UCSD-AML1 (cell line): Measurements from ENCODE around the gene MARF1.
"Not testable (repeated sequence)": the region's sequence is repeated elsewhere in the genome, so short reads cannot be mapped to it uniquely, and the experiment has no call there.

Source experiments
- DNase-seq: peaks from one replicate; lab custom pipeline; 2025; ENCODE audit not compliant: unreplicated experiment; lab: John Stamatoyannopoulos, UW

MARF1 gene

GRCh38 chr16:15574614-15574948 lies 68.4 kb downstream of the MARF1 start:
- DNase-seq = no peak

- not testable (repeated sequence) for DNase-seq
Observed at GRCh38 chr16:15573896-15574613, 68.9 kb downstream of the MARF1 start.

- no peak for DNase-seq
Observed at GRCh38 chr16:15573274-15573895, 69.6 kb downstream of the MARF1 start.

DNA sequence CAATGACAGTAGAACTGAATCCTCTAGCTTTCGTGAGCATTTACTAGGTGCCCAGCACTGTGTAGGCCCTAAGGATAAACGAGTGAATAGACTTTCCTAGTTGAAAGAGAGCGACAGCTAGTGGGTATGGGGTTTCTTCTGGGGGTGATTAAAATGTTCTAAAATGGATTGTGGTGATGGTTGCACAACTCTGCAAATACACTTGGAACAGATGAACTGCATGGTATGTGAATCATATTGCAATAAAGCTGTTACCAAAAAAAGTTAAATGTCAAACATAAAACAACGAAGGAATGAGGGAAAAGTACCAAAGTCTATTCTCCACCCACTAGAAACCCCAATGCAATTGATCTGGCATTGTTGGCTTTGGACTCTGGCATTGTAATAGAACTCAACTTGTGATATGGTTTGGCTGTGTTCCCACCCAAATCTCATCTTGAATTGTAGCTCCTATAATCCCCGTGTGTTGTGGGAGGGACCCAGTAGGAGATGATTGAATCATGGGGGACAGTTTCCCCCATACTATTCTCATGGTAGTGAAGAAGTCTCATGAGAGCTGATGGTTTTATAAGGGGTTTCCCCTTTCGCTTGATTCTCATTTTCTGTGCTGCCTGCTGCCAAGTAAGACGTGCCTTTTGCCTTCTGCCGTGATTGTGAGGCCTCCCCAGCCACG lies 70.5 kb downstream of the MARF1 start:
- DNase-seq = no peak

DNA sequence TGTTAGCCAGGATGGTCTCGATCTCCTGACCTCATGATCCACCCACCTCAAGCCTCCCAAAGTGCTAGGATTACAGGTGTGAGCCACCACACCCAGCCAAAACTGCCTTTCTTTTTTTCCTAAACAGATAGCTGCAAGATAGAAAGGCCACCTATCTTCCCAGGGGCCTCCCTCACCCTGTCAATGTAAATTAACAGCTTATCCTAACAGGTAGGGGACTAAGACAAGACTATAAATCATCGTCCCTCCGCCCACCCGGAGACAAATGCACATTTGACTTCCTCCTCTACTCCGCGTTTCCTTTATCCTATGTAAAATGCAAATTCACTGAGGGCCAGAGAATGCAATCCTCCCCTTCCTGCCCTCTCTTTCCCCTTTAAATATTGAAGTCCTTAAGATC lies 71.4 kb downstream of the MARF1 start:
- DNase-seq = peak; percentile 19

GRCh38 chr16:15570666-15571065 lies 72.3 kb downstream of the MARF1 start:
- DNase-seq = not testable (repeated sequence)

GRCh38 chr16:15567823-15568222 lies 75.1 kb downstream of the MARF1 start:
- no peak for DNase-seq

DNA sequence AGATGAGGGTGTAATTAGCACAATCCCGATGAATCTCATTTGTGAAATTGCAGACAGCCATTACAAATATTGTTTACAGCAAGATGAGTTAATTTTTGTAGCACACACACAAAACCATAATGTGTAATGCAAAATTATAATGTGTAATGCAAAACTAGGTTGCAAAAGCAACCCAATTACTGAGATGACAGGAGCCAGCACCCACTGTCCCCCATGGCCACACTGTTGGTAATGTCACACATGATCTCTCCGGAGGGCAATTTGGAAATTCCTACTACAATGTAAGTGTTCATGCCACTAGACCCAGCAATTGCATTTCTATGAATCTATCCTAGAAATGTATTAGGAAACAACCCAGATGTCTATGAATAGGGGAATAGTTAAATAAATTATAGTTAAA lies 76.9 kb downstream of the MARF1 start:
- DNase-seq = no peak

DNA sequence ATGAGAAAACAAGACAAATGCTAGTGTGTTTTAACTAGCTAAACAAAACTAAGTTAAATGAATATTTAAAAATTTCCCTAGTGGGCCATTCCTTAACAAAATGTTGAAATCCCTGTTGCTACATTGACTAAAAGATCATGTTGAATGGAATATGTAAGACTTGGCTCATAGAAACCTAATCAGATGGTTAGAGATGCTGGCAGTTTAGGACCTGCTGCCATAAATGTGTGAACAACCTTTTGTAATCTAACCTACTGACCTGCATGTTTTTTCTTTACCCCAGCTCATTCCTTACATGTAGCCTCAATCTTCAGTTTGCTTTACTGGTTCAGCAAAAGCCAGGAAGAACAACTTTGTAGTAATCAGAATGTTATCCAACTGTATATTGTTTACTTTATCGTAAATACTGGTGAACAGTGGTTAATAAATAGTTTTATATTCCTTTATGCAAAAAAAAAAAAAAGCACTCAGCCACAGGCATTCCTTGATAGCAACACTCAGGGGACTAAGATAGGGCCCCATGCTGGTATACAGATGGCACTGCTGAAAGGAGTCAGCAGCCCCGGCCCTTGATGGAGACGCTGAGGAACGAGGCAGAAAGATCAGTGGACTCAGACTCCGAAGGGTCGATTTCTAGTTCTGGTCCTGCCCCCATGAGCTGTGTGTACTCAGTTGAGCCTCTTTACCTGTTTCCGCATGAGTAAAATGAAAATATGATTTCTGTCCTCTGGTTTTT lies 78.2 kb downstream of the MARF1 start:
- DNase-seq = no peak

DNA sequence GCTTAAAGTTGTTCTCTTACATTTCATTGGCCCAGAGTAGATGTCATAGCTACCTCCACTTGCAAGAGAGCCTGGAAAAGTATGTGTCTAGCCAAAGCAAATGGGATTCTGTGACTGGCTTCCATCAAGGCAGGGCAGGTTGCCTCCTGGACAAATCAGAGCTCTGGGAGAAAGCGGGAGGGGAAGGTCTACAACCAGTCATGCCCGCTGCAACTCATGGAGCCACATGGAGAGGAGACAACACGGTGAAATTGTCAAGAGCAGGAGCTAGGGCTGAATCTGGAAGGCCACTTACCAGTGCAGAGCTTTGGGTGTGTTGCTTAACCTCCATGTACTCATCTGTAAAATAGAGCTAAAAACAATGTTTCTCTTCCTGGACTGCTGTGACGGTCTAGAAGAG lies 83.8 kb downstream of the MARF1 start:
- no peak for DNase-seq

DNA sequence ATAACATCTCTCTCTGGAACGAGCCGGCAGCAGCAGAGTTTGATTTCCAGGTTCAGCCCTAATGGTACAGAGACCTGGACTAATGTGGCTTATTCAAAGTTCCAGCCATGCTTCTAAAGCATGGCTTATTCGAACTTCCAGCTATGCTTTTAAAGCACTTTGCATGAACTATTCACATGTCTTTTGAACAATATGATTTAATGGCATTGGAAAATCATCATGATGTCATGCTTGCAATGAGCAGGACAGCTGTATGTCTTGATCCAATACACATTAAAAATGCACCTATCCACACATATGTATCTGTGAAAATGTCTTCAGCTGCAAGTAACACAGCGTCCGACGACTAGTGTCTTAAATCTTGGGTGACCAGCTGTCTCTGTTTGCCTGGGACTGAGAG lies 85.7 kb downstream of the MARF1 start:
- DNase-seq = no peak

DNA sequence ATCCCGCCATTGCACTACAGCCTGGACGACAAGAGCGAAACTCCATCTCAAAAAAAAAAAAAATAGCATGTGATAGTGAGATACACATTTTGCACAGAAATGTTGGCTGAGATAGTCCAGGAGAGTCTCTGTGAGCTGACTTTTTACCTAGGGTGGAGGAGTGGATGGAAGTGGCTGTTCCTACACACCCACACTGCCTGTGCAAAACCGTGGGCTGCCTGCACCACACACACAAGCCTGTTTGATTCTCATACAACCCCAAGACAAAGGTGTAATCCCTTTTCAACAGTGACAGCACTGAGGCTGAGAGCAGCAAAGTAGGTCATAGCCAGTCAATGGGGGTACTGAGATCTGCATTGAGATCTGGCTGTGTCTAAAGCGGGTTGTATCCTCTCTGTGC lies 86.8 kb downstream of the MARF1 start:
- no peak for DNase-seq

DNA sequence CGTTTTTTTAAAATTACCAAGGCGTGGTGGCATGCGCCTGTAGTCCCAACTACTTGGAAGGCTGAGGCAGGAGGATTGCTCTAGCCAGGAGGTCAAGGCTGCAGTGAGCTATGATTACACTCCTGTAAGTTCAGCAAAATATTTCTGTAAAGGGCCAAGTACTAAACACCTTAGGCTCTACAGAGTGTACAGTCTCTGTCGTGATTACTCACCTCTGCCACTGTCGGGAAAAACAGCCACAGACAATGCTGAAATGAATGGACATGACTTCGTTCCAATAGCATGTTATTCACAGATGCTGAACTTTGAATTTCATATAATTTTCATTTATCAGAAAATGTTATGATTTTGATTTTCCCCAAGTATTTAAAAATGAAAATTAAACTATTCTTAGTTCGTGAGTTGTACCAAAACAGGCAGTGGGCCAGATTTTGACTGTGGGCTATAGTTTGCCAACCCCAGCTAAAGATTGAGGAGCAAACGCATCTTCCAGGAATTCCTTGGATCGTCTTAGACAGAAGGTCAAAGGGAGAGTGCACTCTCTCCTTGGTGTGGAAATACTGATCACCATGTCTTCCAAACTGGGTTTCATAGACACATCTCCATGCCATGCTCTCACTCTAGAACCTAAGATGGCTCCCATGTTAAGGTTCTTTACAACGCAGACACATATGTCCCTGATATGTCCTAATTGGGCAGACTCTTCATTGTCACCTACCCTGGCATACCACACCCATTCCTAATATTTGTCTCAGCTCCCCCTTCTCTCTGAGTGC lies 89.5 kb downstream of the MARF1 start:
- no peak for DNase-seq

GRCh38 chr16:15552507-15552906 lies 90.4 kb downstream of the MARF1 start:
- DNase-seq = no peak

DNA sequence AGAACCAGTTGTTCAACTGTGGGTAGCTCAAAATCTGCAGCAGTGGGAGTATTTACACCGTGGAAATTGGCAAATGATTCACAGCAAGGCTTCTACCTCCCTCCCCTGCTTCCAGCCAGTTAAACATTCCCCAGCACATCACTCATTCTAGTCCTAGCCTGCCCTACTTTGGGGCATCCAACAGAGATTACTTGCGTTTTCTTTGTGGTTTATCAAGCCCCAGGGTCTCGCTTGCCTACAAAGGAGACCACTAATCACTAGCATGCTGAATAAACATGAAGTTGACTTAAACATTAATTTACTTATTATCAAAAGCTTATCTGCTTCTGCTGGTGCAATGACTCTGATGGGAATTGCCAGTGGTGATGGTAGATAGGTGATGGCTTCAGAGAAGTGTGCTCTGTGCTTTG lies 94.5 kb downstream of the MARF1 start:
- DNase-seq = no peak

GRCh38 chr16:15547768-15548096 lies 95.2 kb downstream of the MARF1 start:
- no peak for DNase-seq

DNA sequence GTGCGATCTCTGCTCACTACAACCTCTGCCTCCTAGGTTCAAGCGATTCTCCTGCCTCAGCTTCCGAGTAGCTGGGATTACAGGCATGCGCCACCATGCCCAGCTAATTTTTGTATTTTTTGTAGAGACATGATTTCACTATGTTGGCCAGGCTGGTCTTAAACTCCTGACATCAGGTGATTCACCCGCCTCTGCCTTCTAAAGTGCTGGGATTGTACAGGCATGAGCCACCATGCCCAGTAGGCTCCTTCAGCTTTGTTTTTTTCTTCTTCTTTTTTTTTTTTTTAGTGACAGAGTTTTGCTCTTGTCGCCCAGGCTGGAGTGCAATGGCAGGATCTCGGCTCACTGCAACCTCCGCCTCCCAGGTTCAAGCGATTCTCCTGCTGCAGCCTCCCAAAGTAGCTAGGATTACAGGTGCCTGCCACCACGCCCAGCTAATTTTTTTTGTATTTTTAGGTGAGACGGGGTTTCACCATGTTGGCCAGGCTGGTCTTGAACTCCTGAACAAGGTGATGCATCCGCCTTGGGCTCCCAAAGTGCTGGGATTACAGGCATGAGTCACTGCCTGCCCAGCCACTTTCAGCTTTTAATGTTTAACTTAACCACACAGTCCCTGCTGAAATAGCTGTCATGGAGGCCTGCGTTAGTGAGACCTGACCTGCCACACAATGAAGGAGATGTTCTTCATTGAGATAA lies 95.7 kb downstream of the MARF1 start:
- DNase-seq = not testable (repeated sequence)

GRCh38 chr16:15545544-15545943 lies 97.4 kb downstream of the MARF1 start:
- DNase-seq = no peak

GRCh38 chr16:15544405-15544804 lies 98.5 kb downstream of the MARF1 start:
- no peak for DNase-seq
